ENCODE measurements around the gene SMAGP. TPM values are rescaled to one million over a fixed set of nuclear protein-coding genes. Genes with fewer than 3 reads are reported as not detected.

The SMAGP gene
- total and polyA plus RNA-seq, 2 of the 13 experiments (the other 11 are each of a cell fraction or from before 2014, with no cell fraction given), result 9.2 TPM

- peak; percentile 37 for TF ChIP-seq TEAD3 (CRISPR knock-in tag; optimal IDR thresholded peaks at IDR 0.05; ENCODE audit: borderline replicate concordance)
- TF ChIP-seq ZNF501 (CRISPR knock-in tag; IDR thresholded peaks at IDR 0.05), result peak; percentile 63
- TF ChIP-seq ZNF563 (CRISPR knock-in tag; IDR thresholded peaks at IDR 0.05), result peak; percentile 43; the same call in 1 of the 2 replicates
- TF ChIP-seq ZNF746 (CRISPR knock-in tag; IDR thresholded peaks at IDR 0.05), result no peak
- no peak for TF ChIP-seq RAD51 (IDR thresholded peaks at IDR 0.05; ENCODE audit: borderline replicate concordance)
- TF ChIP-seq ZNF784 (CRISPR knock-in tag; IDR thresholded peaks at IDR 0.05; ENCODE audit: borderline replicate concordance), result 0 out of 2 replicates have a peak, but pooled peaks have one; percentile 5
- no peak for TF ChIP-seq ZBTB46 (CRISPR knock-in tag; IDR thresholded peaks at IDR 0.05; ENCODE audit: borderline replicate concordance)
- TF ChIP-seq HNRNPLL (IDR thresholded peaks at IDR 0.05; ENCODE audit: low read depth, low read length, poor library complexity, severe bottlenecking), result peak; percentile 75
- TF ChIP-seq LCORL (IDR thresholded peaks at IDR 0.05), result no peak
- peak; percentile 67 for TF ChIP-seq LCORL (CRISPR knock-in tag; IDR thresholded peaks at IDR 0.05)
- TF ChIP-seq SMC3 (IDR thresholded peaks at IDR 0.05; ENCODE audit: low read length), result peak; percentile 62
- peak; percentile 96 for TF ChIP-seq ZNF777 (CRISPR knock-in tag; IDR thresholded peaks at IDR 0.05)
- peak; percentile 33; the same call in 1 of the 2 replicates for TF ChIP-seq HOXA3 (CRISPR knock-in tag; IDR thresholded peaks at IDR 0.05)
- peak; percentile 66 for TF ChIP-seq ZFX (CRISPR knock-in tag; IDR thresholded peaks at IDR 0.05; ENCODE audit: low read depth)
- no peak for TF ChIP-seq IRF9 (CRISPR knock-in tag; IDR thresholded peaks at IDR 0.05; ENCODE audit: borderline replicate concordance)
- TF ChIP-seq RXRA (CRISPR knock-in tag; IDR thresholded peaks at IDR 0.05), result peak; percentile 22; the same call in 1 of the 2 replicates
- no peak for TF ChIP-seq ZKSCAN5 (CRISPR knock-in tag; IDR thresholded peaks at IDR 0.05)
- TF ChIP-seq NAIF1 (CRISPR knock-in tag; IDR thresholded peaks at IDR 0.05; ENCODE audit: borderline replicate concordance), result no peak
- TF ChIP-seq ZNF687 (CRISPR knock-in tag; IDR thresholded peaks at IDR 0.05), result peak; percentile 54
Observed at GRCh38 chr12:51269174-51270066, 795 bp downstream of the SMAGP start (continued).

Data from HepG2 (cell line).